Coronary artery (tissue), 2 donors: ENCODE results near the gene LANCL1.
A peak's percentile ranks its signal among the peaks of the same experiment; 100 is the strongest.

Source experiments
- DNase-seq: peaks from one replicate; pipeline ENCODE4 v3.0.0-alpha.2; 2017; ENCODE audit warnings: low spot score
- H3K27ac ChIP-seq, 2 donors: fragments of 200-600 bp; sonication (generic); one replicate each; pipeline ENCODE4 v1.5.1; 2016 to 2019
- H3K4me3 ChIP-seq: fragments of 200-600 bp; sonication (generic); 2 replicates; pipeline ENCODE4 v1.5.1; 2016; ENCODE audit warnings: mild to moderate bottlenecking, moderate library complexity
- TF ChIP-seq, protein P1 (sequence below): fragments of 200-600 bp; sonication (generic); IDR thresholded peaks from one replicate; pipeline ENCODE4 v1.5.1; 2019; ENCODE audit warnings: antibody characterized with exemption

LANCL1 gene

DNA sequence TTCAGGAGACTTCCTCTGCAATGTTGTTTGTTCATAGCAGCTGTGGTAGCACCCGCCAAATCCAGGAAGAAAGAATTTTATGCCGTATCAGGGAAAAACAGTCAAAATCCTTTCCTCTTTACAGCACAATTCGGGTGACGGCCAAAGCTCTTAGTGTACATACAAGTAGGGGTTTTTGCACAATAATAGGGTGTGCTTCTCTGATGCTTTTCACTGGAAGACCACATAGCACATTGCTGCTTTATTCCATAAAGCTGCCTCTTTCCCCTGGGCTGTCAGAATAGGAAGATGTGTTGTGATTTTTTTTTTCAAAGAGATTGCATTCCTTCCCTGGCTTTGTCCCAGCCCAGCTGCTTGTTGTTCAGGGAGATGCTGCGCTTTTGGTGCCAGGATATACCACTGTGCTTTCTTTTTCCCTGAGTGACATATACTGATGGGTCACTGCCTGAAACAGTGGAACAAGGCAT is 27.2 kb upstream of the LANCL1 start:
- Histone ChIP-seq H3K27ac (no peak overlapping the region), H3K4me3 (peak overlapping the region; percentile 55)
- DNase-seq: no peak
- TF ChIP-seq, protein P1, sequence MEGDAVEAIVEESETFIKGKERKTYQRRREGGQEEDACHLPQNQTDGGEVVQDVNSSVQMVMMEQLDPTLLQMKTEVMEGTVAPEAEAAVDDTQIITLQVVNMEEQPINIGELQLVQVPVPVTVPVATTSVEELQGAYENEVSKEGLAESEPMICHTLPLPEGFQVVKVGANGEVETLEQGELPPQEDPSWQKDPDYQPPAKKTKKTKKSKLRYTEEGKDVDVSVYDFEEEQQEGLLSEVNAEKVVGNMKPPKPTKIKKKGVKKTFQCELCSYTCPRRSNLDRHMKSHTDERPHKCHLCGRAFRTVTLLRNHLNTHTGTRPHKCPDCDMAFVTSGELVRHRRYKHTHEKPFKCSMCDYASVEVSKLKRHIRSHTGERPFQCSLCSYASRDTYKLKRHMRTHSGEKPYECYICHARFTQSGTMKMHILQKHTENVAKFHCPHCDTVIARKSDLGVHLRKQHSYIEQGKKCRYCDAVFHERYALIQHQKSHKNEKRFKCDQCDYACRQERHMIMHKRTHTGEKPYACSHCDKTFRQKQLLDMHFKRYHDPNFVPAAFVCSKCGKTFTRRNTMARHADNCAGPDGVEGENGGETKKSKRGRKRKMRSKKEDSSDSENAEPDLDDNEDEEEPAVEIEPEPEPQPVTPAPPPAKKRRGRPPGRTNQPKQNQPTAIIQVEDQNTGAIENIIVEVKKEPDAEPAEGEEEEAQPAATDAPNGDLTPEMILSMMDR: no peak

DNA sequence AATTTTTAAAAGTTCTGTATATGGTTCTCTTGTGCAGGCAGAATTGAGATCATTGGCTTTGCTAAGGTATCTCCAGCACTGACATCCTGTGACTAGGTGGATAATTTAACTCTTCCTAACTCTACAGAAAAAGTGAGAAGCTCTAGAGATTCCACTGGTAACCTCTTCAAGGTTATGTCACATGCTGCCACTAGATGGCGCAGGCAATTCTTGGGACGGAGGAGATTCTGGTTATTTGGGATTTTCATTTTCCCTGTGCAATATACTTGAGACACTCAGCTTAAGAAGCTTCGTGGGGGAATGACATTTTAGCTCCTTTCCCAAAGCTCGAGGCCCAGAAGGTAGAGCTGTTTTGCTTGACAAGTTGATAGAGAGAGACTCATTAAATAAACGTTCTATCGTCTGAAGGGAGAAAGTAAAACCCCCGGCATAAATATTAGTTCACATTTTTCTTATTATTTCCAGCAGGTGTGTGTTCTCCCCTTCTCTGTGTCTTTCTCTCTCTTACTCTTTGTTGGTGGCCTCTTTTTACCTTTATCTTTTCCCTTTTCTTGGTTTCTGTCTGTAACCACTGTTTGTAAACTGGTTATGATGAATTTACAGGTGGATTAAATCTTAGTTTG is 26.6 kb upstream of the LANCL1 start:
- TF ChIP-seq, protein P1: peak; percentile 51
- no peak overlapping the region for H3K27ac ChIP-seq
- DNase-seq: no peak
- H3K4me3 ChIP-seq: peak overlapping the region; percentile 55

DNA sequence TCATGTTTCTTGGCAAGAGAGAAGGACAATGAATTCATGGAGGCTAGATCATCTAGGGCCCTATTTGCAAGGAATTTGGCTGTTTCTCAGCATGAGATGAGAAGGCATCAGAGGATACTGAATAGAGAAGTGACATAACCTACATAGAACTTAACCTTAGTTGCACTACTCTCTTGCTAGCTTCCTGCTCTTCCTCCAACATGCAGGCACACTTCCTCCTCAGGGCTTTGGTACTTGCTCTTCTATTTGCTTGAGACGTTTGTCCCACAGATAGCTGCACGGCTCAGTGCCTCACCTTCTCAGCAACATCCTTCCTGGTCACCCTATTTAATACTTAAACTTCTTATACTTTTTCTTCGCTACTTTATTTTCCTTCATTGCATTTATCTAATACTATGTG is 20.0 kb upstream of the LANCL1 start:
- H3K27ac ChIP-seq: no peak overlapping the region
- TF ChIP-seq, protein P1: no peak
- H3K4me3 ChIP-seq: no peak overlapping the region
- DNase-seq: no peak

- H3K4me3 ChIP-seq: no peak overlapping the region
- DNase-seq: no peak
- no peak overlapping the region for H3K27ac ChIP-seq
- TF ChIP-seq, protein P1: no peak
These were observed 17.0 kb upstream of the LANCL1 start for GRCh38 chr2:210493528-210493927.

DNA sequence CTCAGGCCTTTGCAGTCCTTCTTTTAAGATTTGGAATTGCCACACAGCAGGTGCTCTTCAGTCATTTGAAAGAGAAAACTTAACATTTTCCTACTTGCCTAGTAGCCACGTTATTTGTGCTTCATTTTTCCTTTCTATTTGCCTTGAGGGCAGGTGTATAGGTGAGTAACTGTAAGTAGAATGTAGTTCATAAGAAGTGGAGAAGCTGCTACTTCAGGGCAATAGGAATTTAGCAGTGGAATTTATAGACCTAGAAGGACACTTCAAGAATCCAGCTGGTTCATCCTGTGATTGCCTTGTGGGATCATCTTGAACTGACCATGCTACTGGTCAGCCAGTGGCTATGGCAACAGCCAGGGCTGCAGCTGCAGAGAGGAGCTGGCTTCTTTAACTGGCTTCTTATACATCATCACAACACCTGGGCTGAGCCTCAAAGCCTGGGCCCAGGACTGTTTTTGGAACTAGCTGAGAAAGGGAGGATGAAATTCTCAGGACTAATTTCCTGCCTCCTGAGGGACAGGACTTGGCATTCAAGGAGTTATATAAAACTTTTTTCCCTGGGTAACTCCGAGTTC is 5.1 kb upstream of the LANCL1 start:
- TF ChIP-seq, protein P1: no peak
- no peak overlapping the region for H3K4me3 ChIP-seq
- DNase-seq: no peak
- H3K27ac ChIP-seq: no peak overlapping the region

GRCh38 chr2:210480764-210481163 is 4.2 kb upstream of the LANCL1 start:
- DNase-seq: no peak
- Histone ChIP-seq H3K4me3 (no peak overlapping the region), H3K27ac (no peak overlapping the region)
- TF ChIP-seq, protein P1: no peak

DNA sequence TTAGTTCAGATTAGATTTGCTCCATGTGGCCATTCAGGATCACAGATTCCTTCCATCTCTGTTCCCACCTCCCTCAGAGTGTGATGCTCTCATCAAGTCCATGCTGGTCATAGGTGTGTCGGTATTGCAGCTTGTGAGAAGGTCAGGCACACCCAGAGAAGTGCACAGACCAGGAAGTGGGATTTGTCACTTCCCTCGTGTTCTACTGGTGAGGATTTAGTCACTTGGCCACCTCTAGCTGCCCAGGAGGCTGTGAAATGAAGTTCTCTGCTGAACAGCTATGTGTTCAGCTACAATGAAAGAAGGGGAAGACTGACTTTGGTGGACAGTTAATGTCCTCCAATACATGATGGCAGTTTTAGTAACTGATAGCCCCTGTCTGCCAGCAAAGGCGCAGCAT is 3.5 kb upstream of the LANCL1 start:
- no peak overlapping the region for H3K27ac ChIP-seq
- DNase-seq: no peak
- H3K4me3 ChIP-seq: no peak overlapping the region
- TF ChIP-seq, protein P1: no peak
